ENCODE data around the gene CLDN15.

The CLDN15 gene

GRCh38 chr7:101220295-101220694, 17.3 kb downstream of the CLDN15 start:
- TF ChIP-seq CTCF (IDR thresholded peaks at IDR 0.05) = no peak

- no peak for TF ChIP-seq CTCF (IDR thresholded peaks at IDR 0.05)
These were observed 19.1 kb downstream of the CLDN15 start for GRCh38 chr7:101218236-101219125.

- TF ChIP-seq CTCF (IDR thresholded peaks at IDR 0.05) = no peak
These were observed 20.0 kb downstream of the CLDN15 start, which contains the start of the genes PLOD3 and ZNHIT1 for GRCh38 chr7:101217388-101218235. Gene PLOD3 (minus strand): TSS chr7:101217581. CDS start chr7:101217274, 307 bp downstream. Gene ZNHIT1 (plus strand): TSS chr7:101218165. CDS start chr7:101218196, 31 bp downstream.

DNA sequence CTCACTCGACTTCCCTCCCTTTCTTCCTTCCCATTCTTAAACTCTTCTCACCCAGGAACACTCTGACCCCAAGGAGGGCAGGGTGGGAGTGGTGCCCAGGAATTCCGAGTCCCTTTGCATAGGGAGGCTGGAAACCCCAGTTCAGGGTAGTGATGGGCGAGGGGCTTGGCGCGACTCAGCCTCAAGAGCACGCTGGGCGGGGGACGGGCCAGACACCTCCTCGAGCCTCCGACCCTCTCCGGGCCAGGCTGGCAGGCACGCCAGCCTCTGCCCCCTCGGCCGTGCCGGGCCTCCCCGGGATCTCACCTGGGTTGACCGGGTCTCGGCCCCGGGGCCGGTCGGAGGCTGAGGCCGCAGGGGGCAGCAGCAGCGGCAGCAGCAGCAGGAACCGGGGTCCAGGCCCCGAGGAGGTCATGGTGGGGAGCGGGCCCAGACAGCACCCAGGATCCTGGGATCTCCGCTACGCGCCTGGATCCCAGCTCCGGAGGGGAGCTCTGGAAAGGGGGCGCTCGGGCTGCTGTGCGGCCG, 20.7 kb downstream of the CLDN15 start:
- TF ChIP-seq CTCF (IDR thresholded peaks at IDR 0.05) = no peak; the same call in 1 of the 2 replicates

- TF ChIP-seq CTCF (IDR thresholded peaks at IDR 0.05) = no peak
These were observed 21.4 kb downstream of the CLDN15 start for GRCh38 chr7:101216001-101216859.

GRCh38 chr7:101212014-101212413, 25.6 kb downstream of the CLDN15 start:
- no peak for TF ChIP-seq CTCF (IDR thresholded peaks at IDR 0.05)

Measured in LNCAP (cell line).